Measurements from ENCODE around the gene YES1. TPM values are rescaled to one million over a fixed set of nuclear protein-coding genes. Genes with fewer than 3 reads are reported as not detected.

YES1 gene
- total and polyA plus RNA-seq, 2 of the 13 experiments (the other 11 are each of a cell fraction or from before 2014, with no cell fraction given): 17.2 to 70.8 TPM

GRCh38 chr18:845152-845819, 33.2 kb upstream of the YES1 start (continued):
- TF ChIP-seq, protein P1, sequence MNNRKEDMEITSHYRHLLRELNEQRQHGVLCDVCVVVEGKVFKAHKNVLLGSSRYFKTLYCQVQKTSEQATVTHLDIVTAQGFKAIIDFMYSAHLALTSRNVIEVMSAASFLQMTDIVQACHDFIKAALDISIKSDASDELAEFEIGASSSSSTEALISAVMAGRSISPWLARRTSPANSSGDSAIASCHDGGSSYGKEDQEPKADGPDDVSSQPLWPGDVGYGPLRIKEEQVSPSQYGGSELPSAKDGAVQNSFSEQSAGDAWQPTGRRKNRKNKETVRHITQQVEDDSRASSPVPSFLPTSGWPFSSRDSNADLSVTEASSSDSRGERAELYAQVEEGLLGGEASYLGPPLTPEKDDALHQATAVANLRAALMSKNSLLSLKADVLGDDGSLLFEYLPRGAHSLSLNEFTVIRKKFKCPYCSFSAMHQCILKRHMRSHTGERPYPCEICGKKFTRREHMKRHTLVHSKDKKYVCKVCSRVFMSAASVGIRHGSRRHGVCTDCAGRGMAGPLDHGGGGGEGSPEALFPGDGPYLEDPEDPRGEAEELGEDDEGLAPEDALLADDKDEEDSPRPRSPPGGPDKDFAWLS (CRISPR knock-in tag; IDR thresholded peaks at IDR 0.05; ENCODE audit: borderline replicate concordance): no peak
- TF ChIP-seq SCMH1 (CRISPR knock-in tag; IDR thresholded peaks at IDR 0.05; ENCODE audit: borderline replicate concordance) (no peak), ATF7 (IDR thresholded peaks at IDR 0.05) (no peak), ATF7 (CRISPR knock-in tag; IDR thresholded peaks at IDR 0.05) (no peak), NR2F2 (IDR thresholded peaks at IDR 0.05; ENCODE audit: borderline replicate concordance, low read depth) (no peak), GATAD2A (CRISPR knock-in tag; IDR thresholded peaks at IDR 0.05) (0 out of 2 replicates have a peak, but pooled peaks have one; percentile 22), DMTF1 (CRISPR knock-in tag; IDR thresholded peaks at IDR 0.05) (no peak), PHF8 (CRISPR knock-in tag; IDR thresholded peaks at IDR 0.05) (no peak), TOPORS (CRISPR knock-in tag; IDR thresholded peaks at IDR 0.05) (no peak), ZBTB21 (CRISPR knock-in tag; IDR thresholded peaks at IDR 0.05) (no peak), RFX5 (IDR thresholded peaks at IDR 0.05; ENCODE audit: low read depth, low read length) (no peak), NCOA2 (CRISPR knock-in tag; IDR thresholded peaks at IDR 0.05) (no peak), RAD51 (IDR thresholded peaks at IDR 0.05; ENCODE audit: borderline replicate concordance) (no peak), ZNF629 (CRISPR knock-in tag; conservative IDR thresholded peaks at IDR 0.05) (no peak), ZNF121 (CRISPR knock-in tag; IDR thresholded peaks at IDR 0.05) (0 out of 2 replicates have a peak, but pooled peaks have one; percentile 15), ATF7-NPFF (CRISPR knock-in tag; IDR thresholded peaks at IDR 0.05; ENCODE audit: low read depth) (no peak), DPF2 (CRISPR knock-in tag; IDR thresholded peaks at IDR 0.05; ENCODE audit: borderline replicate concordance, low read depth) (no peak), ZMYM2 (CRISPR knock-in tag; IDR thresholded peaks at IDR 0.05) (peak; percentile 95), HDAC1 (CRISPR knock-in tag; IDR thresholded peaks at IDR 0.05) (peak; percentile 48; the same call in 1 of the 2 replicates), CCAR2 (optimal IDR thresholded peaks at IDR 0.05; ENCODE audit: low read depth, low read length) (no peak), ZNF510 (CRISPR knock-in tag; IDR thresholded peaks at IDR 0.05; ENCODE audit: low read depth) (no peak), ZMYM3 (CRISPR knock-in tag; IDR thresholded peaks at IDR 0.05) (peak; percentile 36; the same call in 1 of the 2 replicates), JUND (CRISPR knock-in tag; IDR thresholded peaks at IDR 0.05) (no peak), LRRFIP1 (CRISPR knock-in tag; conservative IDR thresholded peaks at IDR 0.05) (no peak), MAFF (IDR thresholded peaks at IDR 0.05; ENCODE audit: low read depth, low read length) (no peak), MAF1 (CRISPR knock-in tag; IDR thresholded peaks at IDR 0.05; ENCODE audit: borderline replicate concordance) (no peak), HDAC2 (CRISPR knock-in tag; IDR thresholded peaks at IDR 0.05) (peak; percentile 19; the same call in 1 of the 2 replicates)

Measured in HepG2 (cell line).